Neural cell (in vitro differentiated cells): Measurements from ENCODE around the gene PPIL6.

Experiments used
- EP300 ChIP-seq: fragments of 450-650 bp; conservative IDR thresholded peaks from 2 replicates; pipeline ENCODE4 v1.6.1; 2014; ENCODE audit warnings: antibody characterized with exemption, mild to moderate bottlenecking, moderate library complexity; ENCODE audit not compliant: poor library complexity, severe bottlenecking
- EZH2 ChIP-seq: fragments of 200-600, 300-800 bp; shearing (Covaris generic), sonication (generic); IDR thresholded peaks from 2 replicates; pipeline ENCODE4 v1.6.1; 2014; ENCODE audit warnings: antibody characterized with exemption, low read length, borderline replicate concordance, mild to moderate bottlenecking; ENCODE audit not compliant: insufficient read depth, poor library complexity, severe bottlenecking
- MXI1 ChIP-seq: fragments of 450-650 bp; conservative IDR thresholded peaks from 2 replicates; pipeline ENCODE4 v1.6.1; 2014; ENCODE audit warnings: antibody characterized with exemption, mild to moderate bottlenecking; ENCODE audit not compliant: poor library complexity, severe bottlenecking
- POLR2AphosphoS5 ChIP-seq: IDR thresholded peaks from 2 replicates; pipeline ENCODE4 v1.6.1; 2012
- RAD21 ChIP-seq: fragments of 450-650 bp; conservative IDR thresholded peaks from 2 replicates; pipeline ENCODE4 v1.6.1; 2014; ENCODE audit warnings: antibody characterized with exemption, mild to moderate bottlenecking, moderate library complexity
- SMC3 ChIP-seq: fragments of 450-650 bp; conservative IDR thresholded peaks from 2 replicates; pipeline ENCODE4 v1.6.1; 2014; ENCODE audit warnings: antibody characterized with exemption, mild to moderate bottlenecking, moderate library complexity; ENCODE audit not compliant: poor library complexity
- TAF1 ChIP-seq: IDR thresholded peaks from 2 replicates; pipeline ENCODE4 v1.6.1; 2012; ENCODE audit warnings: low read depth
- TF ChIP-seq, protein P1 (sequence below): fragments of 450-650 bp; IDR thresholded peaks from 2 replicates; pipeline ENCODE4 v1.5.1; 2014; ENCODE audit warnings: antibody characterized with exemption, mild to moderate bottlenecking, moderate library complexity; ENCODE audit not compliant: poor library complexity, severe bottlenecking
- TF ChIP-seq, protein P2 (sequence below): IDR thresholded peaks from 2 replicates; pipeline ENCODE4 v1.6.1; 2012; ENCODE audit warnings: borderline replicate concordance

DNA sequence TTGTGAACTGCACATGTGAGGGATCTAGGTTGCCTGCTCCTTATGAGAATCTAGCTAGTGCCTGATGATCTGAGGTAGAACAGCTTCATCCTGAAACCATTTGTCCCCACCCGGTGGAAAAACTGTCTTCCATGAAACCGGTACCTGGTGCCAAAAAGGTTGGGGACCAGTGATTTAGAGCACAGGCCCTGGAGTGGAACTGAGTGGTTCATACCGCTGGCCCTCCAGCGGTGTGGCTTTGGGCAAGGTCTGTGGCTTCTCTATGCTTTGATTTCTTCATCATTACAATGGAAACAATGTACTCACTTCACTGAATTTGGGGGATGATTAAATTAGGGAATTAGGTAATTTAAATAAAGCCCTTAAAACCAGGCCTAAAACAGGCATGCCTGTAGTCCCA lies 94.4 kb downstream of the PPIL6 start:
- TF ChIP-seq, protein P1, sequence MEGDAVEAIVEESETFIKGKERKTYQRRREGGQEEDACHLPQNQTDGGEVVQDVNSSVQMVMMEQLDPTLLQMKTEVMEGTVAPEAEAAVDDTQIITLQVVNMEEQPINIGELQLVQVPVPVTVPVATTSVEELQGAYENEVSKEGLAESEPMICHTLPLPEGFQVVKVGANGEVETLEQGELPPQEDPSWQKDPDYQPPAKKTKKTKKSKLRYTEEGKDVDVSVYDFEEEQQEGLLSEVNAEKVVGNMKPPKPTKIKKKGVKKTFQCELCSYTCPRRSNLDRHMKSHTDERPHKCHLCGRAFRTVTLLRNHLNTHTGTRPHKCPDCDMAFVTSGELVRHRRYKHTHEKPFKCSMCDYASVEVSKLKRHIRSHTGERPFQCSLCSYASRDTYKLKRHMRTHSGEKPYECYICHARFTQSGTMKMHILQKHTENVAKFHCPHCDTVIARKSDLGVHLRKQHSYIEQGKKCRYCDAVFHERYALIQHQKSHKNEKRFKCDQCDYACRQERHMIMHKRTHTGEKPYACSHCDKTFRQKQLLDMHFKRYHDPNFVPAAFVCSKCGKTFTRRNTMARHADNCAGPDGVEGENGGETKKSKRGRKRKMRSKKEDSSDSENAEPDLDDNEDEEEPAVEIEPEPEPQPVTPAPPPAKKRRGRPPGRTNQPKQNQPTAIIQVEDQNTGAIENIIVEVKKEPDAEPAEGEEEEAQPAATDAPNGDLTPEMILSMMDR = no peak
- TF ChIP-seq EP300 = no peak
- no peak for TF ChIP-seq EZH2
- TF ChIP-seq TAF1 = no peak
- no peak for TF ChIP-seq POLR2AphosphoS5
- no peak for TF ChIP-seq RAD21
- TF ChIP-seq MXI1 = no peak
- TF ChIP-seq SMC3 = no peak
- TF ChIP-seq, protein P2, sequence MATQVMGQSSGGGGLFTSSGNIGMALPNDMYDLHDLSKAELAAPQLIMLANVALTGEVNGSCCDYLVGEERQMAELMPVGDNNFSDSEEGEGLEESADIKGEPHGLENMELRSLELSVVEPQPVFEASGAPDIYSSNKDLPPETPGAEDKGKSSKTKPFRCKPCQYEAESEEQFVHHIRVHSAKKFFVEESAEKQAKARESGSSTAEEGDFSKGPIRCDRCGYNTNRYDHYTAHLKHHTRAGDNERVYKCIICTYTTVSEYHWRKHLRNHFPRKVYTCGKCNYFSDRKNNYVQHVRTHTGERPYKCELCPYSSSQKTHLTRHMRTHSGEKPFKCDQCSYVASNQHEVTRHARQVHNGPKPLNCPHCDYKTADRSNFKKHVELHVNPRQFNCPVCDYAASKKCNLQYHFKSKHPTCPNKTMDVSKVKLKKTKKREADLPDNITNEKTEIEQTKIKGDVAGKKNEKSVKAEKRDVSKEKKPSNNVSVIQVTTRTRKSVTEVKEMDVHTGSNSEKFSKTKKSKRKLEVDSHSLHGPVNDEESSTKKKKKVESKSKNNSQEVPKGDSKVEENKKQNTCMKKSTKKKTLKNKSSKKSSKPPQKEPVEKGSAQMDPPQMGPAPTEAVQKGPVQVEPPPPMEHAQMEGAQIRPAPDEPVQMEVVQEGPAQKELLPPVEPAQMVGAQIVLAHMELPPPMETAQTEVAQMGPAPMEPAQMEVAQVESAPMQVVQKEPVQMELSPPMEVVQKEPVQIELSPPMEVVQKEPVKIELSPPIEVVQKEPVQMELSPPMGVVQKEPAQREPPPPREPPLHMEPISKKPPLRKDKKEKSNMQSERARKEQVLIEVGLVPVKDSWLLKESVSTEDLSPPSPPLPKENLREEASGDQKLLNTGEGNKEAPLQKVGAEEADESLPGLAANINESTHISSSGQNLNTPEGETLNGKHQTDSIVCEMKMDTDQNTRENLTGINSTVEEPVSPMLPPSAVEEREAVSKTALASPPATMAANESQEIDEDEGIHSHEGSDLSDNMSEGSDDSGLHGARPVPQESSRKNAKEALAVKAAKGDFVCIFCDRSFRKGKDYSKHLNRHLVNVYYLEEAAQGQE = no peak
